NCI-H1694 treated with DMSO at 0.1 percent for 48 hours (cell line): ENCODE data around the gene CHRNA3.
"Not testable (repeated sequence)": the region's sequence is repeated elsewhere in the genome, so short reads cannot be mapped to it uniquely, and the experiment has no call there.

Source experiments
- DNase-seq: peaks from one replicate; lab custom pipeline; 2025; lab: John Stamatoyannopoulos, UW

Gene CHRNA3

GRCh38 chr15:78617516-78617915 lies 3.3 kb downstream of the CHRNA3 start:
- DNase-seq: no peak

- no peak for DNase-seq
Observed at GRCh38 chr15:78617076-78617475, 3.7 kb downstream of the CHRNA3 start.

GRCh38 chr15:78616506-78616905 lies 4.3 kb downstream of the CHRNA3 start:
- no peak for DNase-seq

- DNase-seq: no peak
Observed at GRCh38 chr15:78615151-78615589, 5.6 kb downstream of the CHRNA3 start.

- DNase-seq: no peak
Observed at GRCh38 chr15:78614021-78614420, 6.8 kb downstream of the CHRNA3 start.

- DNase-seq: not testable (repeated sequence)
Observed at GRCh38 chr15:78609551-78609950, 11.2 kb downstream of the CHRNA3 start.

GRCh38 chr15:78605680-78606079 lies 15.1 kb downstream of the CHRNA3 start:
- no peak for DNase-seq

GRCh38 chr15:78605201-78605600 lies 15.6 kb downstream of the CHRNA3 start:
- DNase-seq: no peak

GRCh38 chr15:78604420-78604819 lies 16.4 kb downstream of the CHRNA3 start:
- DNase-seq: no peak

- DNase-seq: no peak
Observed at GRCh38 chr15:78603467-78603866, 17.3 kb downstream of the CHRNA3 start.

GRCh38 chr15:78599189-78599588 lies 21.6 kb downstream of the CHRNA3 start:
- DNase-seq: no peak

- no peak for DNase-seq
Observed at GRCh38 chr15:78598348-78598747, 22.4 kb downstream of the CHRNA3 start.

GRCh38 chr15:78597583-78597982 lies 23.2 kb downstream of the CHRNA3 start:
- DNase-seq: no peak

GRCh38 chr15:78574944-78575343 lies 45.9 kb downstream of the CHRNA3 start:
- DNase-seq: no peak

- no peak for DNase-seq
Observed at GRCh38 chr15:78573416-78573815, 47.4 kb downstream of the CHRNA3 start.

GRCh38 chr15:78571382-78571781 lies 49.4 kb downstream of the CHRNA3 start:
- no peak for DNase-seq

GRCh38 chr15:78570710-78571109 lies 50.1 kb downstream of the CHRNA3 start:
- DNase-seq: no peak

- DNase-seq: no peak
Observed at GRCh38 chr15:78567531-78567930, 53.3 kb downstream of the CHRNA3 start.

GRCh38 chr15:78565951-78566774 lies 54.6 kb downstream of the CHRNA3 start:
- peak; percentile 19 for DNase-seq

GRCh38 chr15:78565097-78565950 lies 55.5 kb downstream of the CHRNA3 start, which contains the start of gene CHRNA5:
Gene CHRNA5 (plus strand): TSS chr15:78565520. CDS start chr15:78565720, 200 bp downstream.
- peak; percentile 80 for DNase-seq

- DNase-seq: no peak
Observed at GRCh38 chr15:78564743-78565096, 56.1 kb downstream of the CHRNA3 start.

GRCh38 chr15:78563092-78563491 lies 57.7 kb downstream of the CHRNA3 start:
- no peak for DNase-seq

GRCh38 chr15:78561490-78561889 lies 59.3 kb downstream of the CHRNA3 start:
- no peak for DNase-seq
